Measurements from ENCODE around the gene CAP2.

Gene CAP2

GRCh38 chr6:17470202-17470937 is 77.0 kb downstream of the CAP2 start:
- H3K9me3 ChIP-seq (ENCODE audit: control insufficient read depth, insufficient read depth, low read length) = no peaks in the 10 kb centered on the region
- no peaks in the 10 kb centered on the region for H3K9me2 ChIP-seq (replicated peaks; ENCODE audit: control insufficient read depth, low read length)
- no peaks in the 10 kb centered on the region for H3K4me1 ChIP-seq (ENCODE audit: control insufficient read depth, low read length)
- H3K79me2 ChIP-seq (ENCODE audit: control insufficient read depth, low read length) = no peaks in the 10 kb centered on the region
- no peak overlapping the region for H3K4me3 ChIP-seq (ENCODE audit: low read length)
- H3K36me3 ChIP-seq (ENCODE audit: control insufficient read depth, low read length) = no peaks in the 10 kb centered on the region
- peaks cover 8% of the 10 kb centered on the region for H3K27me3 ChIP-seq (ENCODE audit: control insufficient read depth, low read length)
- H3K27ac ChIP-seq (ENCODE audit: low read depth, low read length) = no peak overlapping the region
- no peaks in the 10 kb centered on the region for H3F3A ChIP-seq (ENCODE audit: control insufficient read depth, insufficient read depth)
- TF ChIP-seq EZH2phosphoT487 (IDR thresholded peaks at IDR 0.05; ENCODE audit: borderline replicate concordance, low read length) = no peak
- TF ChIP-seq CTCF (IDR thresholded peaks at IDR 0.05; ENCODE audit: low read depth, low read length, poor library complexity, severe bottlenecking) = no peak
- H4K20me1 ChIP-seq (ENCODE audit: control insufficient read depth, insufficient read depth, low read depth, low read length) = no peaks in the 10 kb centered on the region
- no peak overlapping the region for H3K4me2 ChIP-seq (ENCODE audit: low read length)

- Histone ChIP-seq H4K20me1 (ENCODE audit: control insufficient read depth, insufficient read depth, low read depth, low read length) (no peaks in the 10 kb centered on the region), H3F3A (ENCODE audit: control insufficient read depth, insufficient read depth) (no peaks in the 10 kb centered on the region), H3K36me3 (ENCODE audit: control insufficient read depth, low read length) (no peaks in the 10 kb centered on the region), H3K79me2 (ENCODE audit: control insufficient read depth, low read length) (no peaks in the 10 kb centered on the region), H3K9me2 (replicated peaks; ENCODE audit: control insufficient read depth, low read length) (no peaks in the 10 kb centered on the region), H3K4me3 (ENCODE audit: low read length) (no peak overlapping the region), H3K27me3 (ENCODE audit: control insufficient read depth, low read length) (peaks cover 8% of the 10 kb centered on the region), H3K4me1 (ENCODE audit: control insufficient read depth, low read length) (no peaks in the 10 kb centered on the region), H3K9me3 (ENCODE audit: control insufficient read depth, insufficient read depth, low read length) (no peaks in the 10 kb centered on the region), H3K4me2 (ENCODE audit: low read length) (no peak overlapping the region), H3K27ac (ENCODE audit: low read depth, low read length) (no peak overlapping the region)
- TF ChIP-seq EZH2phosphoT487 (IDR thresholded peaks at IDR 0.05; ENCODE audit: borderline replicate concordance, low read length) = no peak
- no peak for TF ChIP-seq CTCF (IDR thresholded peaks at IDR 0.05; ENCODE audit: low read depth, low read length, poor library complexity, severe bottlenecking)
Observed at GRCh38 chr6:17470938-17471327, 77.5 kb downstream of the CAP2 start.

GRCh38 chr6:17472653-17473183 is 79.3 kb downstream of the CAP2 start:
- TF ChIP-seq EZH2phosphoT487 (IDR thresholded peaks at IDR 0.05; ENCODE audit: borderline replicate concordance, low read length) (no peak), CTCF (IDR thresholded peaks at IDR 0.05; ENCODE audit: low read depth, low read length, poor library complexity, severe bottlenecking) (no peak)
- Histone ChIP-seq H3K27ac (ENCODE audit: low read depth, low read length) (no peak overlapping the region), H3K27me3 (ENCODE audit: control insufficient read depth, low read length) (peaks cover 8% of the 10 kb centered on the region), H3K4me3 (ENCODE audit: low read length) (no peak overlapping the region), H3K9me3 (ENCODE audit: control insufficient read depth, insufficient read depth, low read length) (no peaks in the 10 kb centered on the region), H4K20me1 (ENCODE audit: control insufficient read depth, insufficient read depth, low read depth, low read length) (no peaks in the 10 kb centered on the region), H3K4me2 (ENCODE audit: low read length) (no peak overlapping the region), H3K9me2 (replicated peaks; ENCODE audit: control insufficient read depth, low read length) (no peaks in the 10 kb centered on the region), H3K79me2 (ENCODE audit: control insufficient read depth, low read length) (no peaks in the 10 kb centered on the region), H3K4me1 (ENCODE audit: control insufficient read depth, low read length) (no peaks in the 10 kb centered on the region), H3F3A (ENCODE audit: control insufficient read depth, insufficient read depth) (no peaks in the 10 kb centered on the region), H3K36me3 (ENCODE audit: control insufficient read depth, low read length) (no peaks in the 10 kb centered on the region)

All from DOHH2 (cell line).